SK-N-MC (cell line): Measurements from ENCODE around the gene SOX5.

Experiments
- DNase-seq: peaks from one replicate; pipeline ENCODE4 v3.0.0-alpha.2; 2011; ENCODE audit warnings: low read depth, low spot score
- H3K27ac ChIP-seq: fragments of 200-600 bp; sonication (generic); 2 replicates; pipeline ENCODE4 v1.5.1; 2016; ENCODE audit warnings: mixed run types
- H3K36me3 ChIP-seq: fragments of 200-600 bp; sonication (generic); 2 replicates; pipeline ENCODE4 v1.6.1; 2017; ENCODE audit warnings: antibody characterized with exemption, low read length, mixed read lengths; ENCODE audit not compliant: insufficient read depth
- H3K4me3 ChIP-seq: fragments of 200-600 bp; sonication (generic); 2 replicates; pipeline ENCODE4 v1.5.1; 2016
- H3K9ac ChIP-seq: fragments of 200-600 bp; sonication (generic); 2 replicates; pipeline ENCODE4 v1.8.0; 2017; ENCODE audit warnings: mixed run types, mixed read lengths; ENCODE audit not compliant: insufficient read length
- H3K9me3 ChIP-seq: fragments of 200-600 bp; sonication (generic); 2 replicates; pipeline ENCODE4 v1.6.1; 2017; ENCODE audit warnings: low read depth, mild to moderate bottlenecking, antibody characterized with exemption, low read length, moderate library complexity, mixed read lengths
- EZH2 ChIP-seq: fragments of 200-600 bp; sonication (generic); IDR thresholded peaks from one replicate; pipeline ENCODE4 v1.6.1; 2017; ENCODE audit warnings: antibody characterized with exemption
- FOXP2 ChIP-seq: optimal IDR thresholded peaks from 2 replicates; pipeline ENCODE3; 2011; ENCODE audit warnings: mild to moderate bottlenecking, moderate library complexity; ENCODE audit not compliant: insufficient read depth; ENCODE audit errors: extremely low read length, control extremely low read depth
- POLR2AphosphoS5 ChIP-seq: IDR thresholded peaks from 2 replicates; pipeline ENCODE4 v1.6.1; 2012; ENCODE audit warnings: mild to moderate bottlenecking, low read depth, low read length, borderline replicate concordance

Gene SOX5

GRCh38 chr12:23564451-23565152 is 384.9 kb downstream of the SOX5 start:
- no peaks in the 10 kb centered on the region for H3K36me3 ChIP-seq
- TF ChIP-seq POLR2AphosphoS5 (no peak), FOXP2 (no peak), EZH2 (no peak)
- H3K9ac ChIP-seq = no peak overlapping the region
- H3K27ac ChIP-seq = no peak overlapping the region
- DNase-seq = no peak
- H3K4me3 ChIP-seq = no peak overlapping the region
- H3K9me3 ChIP-seq = no peaks in the 10 kb centered on the region

GRCh38 chr12:23561364-23562345 is 387.8 kb downstream of the SOX5 start:
- H3K9me3 ChIP-seq = no peaks in the 10 kb centered on the region
- H3K4me3 ChIP-seq = no peak overlapping the region
- DNase-seq = no peak
- H3K9ac ChIP-seq = no peak overlapping the region
- no peaks in the 10 kb centered on the region for H3K36me3 ChIP-seq
- H3K27ac ChIP-seq = no peak overlapping the region
- no peak for TF ChIP-seq FOXP2
- no peak for TF ChIP-seq EZH2
- TF ChIP-seq POLR2AphosphoS5 = no peak

- no peaks in the 10 kb centered on the region for H3K36me3 ChIP-seq
- H3K9me3 ChIP-seq = no peaks in the 10 kb centered on the region
- TF ChIP-seq POLR2AphosphoS5 (no peak), EZH2 (no peak), FOXP2 (no peak)
- no peak overlapping the region for H3K4me3 ChIP-seq
- H3K9ac ChIP-seq = no peak overlapping the region
- DNase-seq = no peak
- no peak overlapping the region for H3K27ac ChIP-seq
These were observed 388.9 kb downstream of the SOX5 start for GRCh38 chr12:23560611-23561010.

GRCh38 chr12:23559268-23559753 is 390.2 kb downstream of the SOX5 start:
- Histone ChIP-seq H3K27ac (no peak overlapping the region), H3K36me3 (no peaks in the 10 kb centered on the region), H3K9ac (no peak overlapping the region), H3K9me3 (no peaks in the 10 kb centered on the region), H3K4me3 (no peak overlapping the region)
- TF ChIP-seq FOXP2 = no peak
- TF ChIP-seq EZH2 = no peak
- TF ChIP-seq POLR2AphosphoS5 = no peak
- DNase-seq = no peak

- Histone ChIP-seq H3K27ac (no peak overlapping the region), H3K9ac (no peak overlapping the region), H3K36me3 (no peaks in the 10 kb centered on the region), H3K9me3 (no peaks in the 10 kb centered on the region), H3K4me3 (no peak overlapping the region)
- no peak for DNase-seq
- TF ChIP-seq EZH2 = no peak
- no peak for TF ChIP-seq POLR2AphosphoS5
- no peak for TF ChIP-seq FOXP2
These were observed 392.8 kb downstream of the SOX5 start for GRCh38 chr12:23556661-23557060.

- Histone ChIP-seq H3K36me3 (no peaks in the 10 kb centered on the region), H3K9ac (no peak overlapping the region), H3K27ac (no peak overlapping the region), H3K9me3 (no peaks in the 10 kb centered on the region), H3K4me3 (no peak overlapping the region)
- TF ChIP-seq FOXP2 = no peak
- TF ChIP-seq POLR2AphosphoS5 = no peak
- no peak for TF ChIP-seq EZH2
- DNase-seq = no peak
These were observed 393.7 kb downstream of the SOX5 start for GRCh38 chr12:23555825-23556207.

- H3K4me3 ChIP-seq = no peak overlapping the region
- TF ChIP-seq POLR2AphosphoS5 (no peak), FOXP2 (no peak), EZH2 (no peak)
- no peak overlapping the region for H3K9ac ChIP-seq
- no peaks in the 10 kb centered on the region for H3K9me3 ChIP-seq
- no peak for DNase-seq
- no peaks in the 10 kb centered on the region for H3K36me3 ChIP-seq
- H3K27ac ChIP-seq = no peak overlapping the region
These were observed 394.2 kb downstream of the SOX5 start for GRCh38 chr12:23555180-23555824.

GRCh38 chr12:23552417-23552816 is 397.1 kb downstream of the SOX5 start:
- no peak overlapping the region for H3K9ac ChIP-seq
- TF ChIP-seq POLR2AphosphoS5 (no peak), EZH2 (no peak), FOXP2 (no peak)
- H3K36me3 ChIP-seq = no peaks in the 10 kb centered on the region
- H3K4me3 ChIP-seq = no peak overlapping the region
- H3K27ac ChIP-seq = no peak overlapping the region
- no peak for DNase-seq
- H3K9me3 ChIP-seq = no peaks in the 10 kb centered on the region
